SK-N-SH treated with all-trans-retinoic acid at 6 μM for 48 hours (cell line): Measurements from ENCODE around the gene MAP3K2.

Experiments used
- ATAC-seq: fragments of 200-7000 bp; cut with Tn5 transposase; 3 replicates; pipeline ENCODE4 v1.9.1; 2020; ENCODE audit warnings: mild to moderate bottlenecking, moderate library complexity
- ARNTL ChIP-seq: fragments of 450-650 bp; formaldehyde crosslinking; IDR thresholded peaks from 2 replicates; pipeline ENCODE4 v1.5.0; 2020; ENCODE audit warnings: low read depth, mild to moderate bottlenecking, moderate library complexity, borderline replicate concordance
- BACH2 ChIP-seq: fragments of 250-450 bp; sonication (Bioruptor Pico); IDR thresholded peaks from 2 replicates; pipeline ENCODE4 v1.9.0; 2021; ENCODE audit warnings: mild to moderate bottlenecking, borderline replicate concordance
- CSDC2 ChIP-seq: fragments of 250-450 bp; sonication (Bioruptor Pico); IDR thresholded peaks from 2 replicates; pipeline ENCODE4 v1.5.0; 2020; ENCODE audit warnings: mild to moderate bottlenecking, moderate library complexity
- ESRRG ChIP-seq: fragments of 250-450 bp; sonication (Bioruptor Pico); IDR thresholded peaks from 2 replicates; pipeline ENCODE4 v1.6.1; 2021; ENCODE audit warnings: mild to moderate bottlenecking
- GLIS3 ChIP-seq: fragments of 250-450 bp; sonication (Bioruptor Pico); IDR thresholded peaks from 2 replicates; pipeline ENCODE4 v1.5.0; 2020; ENCODE audit warnings: mild to moderate bottlenecking, moderate library complexity
- ISL1 ChIP-seq: fragments of 250-450 bp; sonication (Bioruptor Pico); IDR thresholded peaks from 2 replicates; pipeline ENCODE4 v2.1.2; 2022; ENCODE audit warnings: mild to moderate bottlenecking, moderate library complexity
- OSR1 ChIP-seq: fragments of 250-450 bp; sonication (Bioruptor Pico); IDR thresholded peaks from 2 replicates; pipeline ENCODE4 v1.8.0; 2022; ENCODE audit warnings: moderate library complexity, mild to moderate bottlenecking, inconsistent platforms
- PPARA ChIP-seq: fragments of 250-450 bp; sonication (Bioruptor Pico); IDR thresholded peaks from 2 replicates; pipeline ENCODE4 v1.5.0; 2020; ENCODE audit warnings: mild to moderate bottlenecking, borderline replicate concordance
- RARB ChIP-seq: fragments of 250-450 bp; sonication (Bioruptor Pico); IDR thresholded peaks from 2 replicates; pipeline ENCODE4 v1.8.0; 2021; ENCODE audit warnings: mild to moderate bottlenecking, moderate library complexity
- TCF4 ChIP-seq: fragments of 250-450 bp; sonication (Bioruptor Pico); IDR thresholded peaks from 2 replicates; pipeline ENCODE4 v1.8.0; 2021; ENCODE audit warnings: mild to moderate bottlenecking, moderate library complexity, borderline replicate concordance
- ZC3H10 ChIP-seq: fragments of 250-450 bp; sonication (Bioruptor Pico); IDR thresholded peaks from 2 replicates; pipeline ENCODE4 v1.5.1; 2021; ENCODE audit warnings: mild to moderate bottlenecking, moderate library complexity
- ZFP3 ChIP-seq: fragments of 250-450 bp; sonication (Bioruptor Pico); IDR thresholded peaks from 2 replicates; pipeline ENCODE4 v1.5.0; 2020; ENCODE audit warnings: mild to moderate bottlenecking, moderate library complexity
- ZFP30 ChIP-seq: fragments of 450-650 bp; formaldehyde crosslinking; IDR thresholded peaks from 2 replicates; pipeline ENCODE4 v1.5.0; 2022; ENCODE audit warnings: mild to moderate bottlenecking, moderate library complexity
- ZNF70 ChIP-seq: fragments of 450-650 bp; formaldehyde crosslinking; IDR thresholded peaks from 2 replicates; pipeline ENCODE4 v1.5.0; 2020; ENCODE audit warnings: mild to moderate bottlenecking, moderate library complexity
- ZNF8 ChIP-seq: fragments of 450-650 bp; formaldehyde crosslinking; IDR thresholded peaks from 2 replicates; pipeline ENCODE4 v1.5.0; 2020; ENCODE audit warnings: mild to moderate bottlenecking, moderate library complexity
- TF ChIP-seq, protein P1 (sequence below): fragments of 250-450 bp; sonication (Bioruptor Pico); IDR thresholded peaks from 2 replicates; pipeline ENCODE4 v1.8.0; 2020; ENCODE audit warnings: mild to moderate bottlenecking, moderate library complexity, borderline replicate concordance
- TF ChIP-seq, protein P2 (sequence below): fragments of 250-450 bp; sonication (Bioruptor Pico); IDR thresholded peaks from 2 replicates; pipeline ENCODE4 v1.5.1; 2021; ENCODE audit warnings: mild to moderate bottlenecking, moderate library complexity
- TF ChIP-seq, protein P3 (sequence below): fragments of 250-450 bp; sonication (Bioruptor Pico); IDR thresholded peaks from 2 replicates; pipeline ENCODE4 v1.5.0; 2020; ENCODE audit warnings: mild to moderate bottlenecking, moderate library complexity

MAP3K2 gene

DNA sequence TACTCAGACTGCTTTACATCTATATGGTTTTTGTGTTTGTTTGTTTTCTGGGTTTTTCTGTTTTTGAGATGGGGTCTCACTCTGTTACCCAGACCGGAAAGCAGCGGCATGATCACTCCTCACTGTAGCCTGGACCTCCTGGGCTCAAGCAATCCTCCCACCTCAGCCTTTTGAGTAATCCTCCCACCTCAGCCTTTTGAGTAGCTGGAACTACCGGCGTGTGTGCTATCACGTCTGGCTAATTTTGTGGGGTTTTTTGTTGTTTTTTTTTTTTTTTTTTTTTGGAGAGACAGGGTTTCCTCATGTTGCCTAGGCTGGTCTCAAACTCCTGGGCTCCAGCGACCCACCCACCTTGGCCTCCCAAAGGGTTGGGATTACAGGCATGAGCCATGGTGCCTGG lies 9.1 kb downstream of the MAP3K2 start (continued):
- TF ChIP-seq, protein P1, sequence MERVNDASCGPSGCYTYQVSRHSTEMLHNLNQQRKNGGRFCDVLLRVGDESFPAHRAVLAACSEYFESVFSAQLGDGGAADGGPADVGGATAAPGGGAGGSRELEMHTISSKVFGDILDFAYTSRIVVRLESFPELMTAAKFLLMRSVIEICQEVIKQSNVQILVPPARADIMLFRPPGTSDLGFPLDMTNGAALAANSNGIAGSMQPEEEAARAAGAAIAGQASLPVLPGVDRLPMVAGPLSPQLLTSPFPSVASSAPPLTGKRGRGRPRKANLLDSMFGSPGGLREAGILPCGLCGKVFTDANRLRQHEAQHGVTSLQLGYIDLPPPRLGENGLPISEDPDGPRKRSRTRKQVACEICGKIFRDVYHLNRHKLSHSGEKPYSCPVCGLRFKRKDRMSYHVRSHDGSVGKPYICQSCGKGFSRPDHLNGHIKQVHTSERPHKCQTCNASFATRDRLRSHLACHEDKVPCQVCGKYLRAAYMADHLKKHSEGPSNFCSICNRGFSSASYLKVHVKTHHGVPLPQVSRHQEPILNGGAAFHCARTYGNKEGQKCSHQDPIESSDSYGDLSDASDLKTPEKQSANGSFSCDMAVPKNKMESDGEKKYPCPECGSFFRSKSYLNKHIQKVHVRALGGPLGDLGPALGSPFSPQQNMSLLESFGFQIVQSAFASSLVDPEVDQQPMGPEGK (CRISPR knock-in tag) = no peak
- TF ChIP-seq, all 23 proteins: peak for 0

DNA sequence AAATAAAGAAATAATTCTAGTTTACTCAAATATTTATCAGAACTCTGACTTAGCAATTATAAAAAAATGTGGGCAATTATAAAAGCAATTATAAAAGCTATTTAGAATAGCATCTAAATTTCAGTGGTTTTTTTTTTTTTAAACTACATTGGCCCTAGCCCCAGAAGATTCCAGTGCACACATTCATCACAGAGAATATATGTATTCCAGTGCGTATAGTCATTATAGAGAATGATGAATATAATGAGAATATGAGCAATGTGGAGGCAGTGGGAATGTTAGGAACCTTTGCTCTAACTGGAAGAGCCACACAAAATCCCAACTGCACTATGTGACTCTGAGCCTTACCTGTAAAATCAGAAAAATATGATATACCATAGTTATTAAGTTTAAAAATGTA lies 10.5 kb downstream of the MAP3K2 start:
- no peak for TF ChIP-seq ZNF70 (CRISPR knock-in tag)
- TF ChIP-seq ISL1 (CRISPR knock-in tag) = no peak
- no peak for TF ChIP-seq OSR1 (CRISPR knock-in tag)
- no peak for TF ChIP-seq ARNTL (CRISPR knock-in tag)
- TF ChIP-seq, protein P2, sequence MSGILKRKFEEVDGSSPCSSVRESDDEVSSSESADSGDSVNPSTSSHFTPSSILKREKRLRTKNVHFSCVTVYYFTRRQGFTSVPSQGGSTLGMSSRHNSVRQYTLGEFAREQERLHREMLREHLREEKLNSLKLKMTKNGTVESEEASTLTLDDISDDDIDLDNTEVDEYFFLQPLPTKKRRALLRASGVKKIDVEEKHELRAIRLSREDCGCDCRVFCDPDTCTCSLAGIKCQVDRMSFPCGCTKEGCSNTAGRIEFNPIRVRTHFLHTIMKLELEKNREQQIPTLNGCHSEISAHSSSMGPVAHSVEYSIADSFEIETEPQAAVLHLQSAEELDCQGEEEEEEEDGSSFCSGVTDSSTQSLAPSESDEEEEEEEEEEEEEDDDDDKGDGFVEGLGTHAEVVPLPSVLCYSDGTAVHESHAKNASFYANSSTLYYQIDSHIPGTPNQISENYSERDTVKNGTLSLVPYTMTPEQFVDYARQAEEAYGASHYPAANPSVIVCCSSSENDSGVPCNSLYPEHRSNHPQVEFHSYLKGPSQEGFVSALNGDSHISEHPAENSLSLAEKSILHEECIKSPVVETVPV (CRISPR knock-in tag) = no peak
- TF ChIP-seq, protein P3, sequence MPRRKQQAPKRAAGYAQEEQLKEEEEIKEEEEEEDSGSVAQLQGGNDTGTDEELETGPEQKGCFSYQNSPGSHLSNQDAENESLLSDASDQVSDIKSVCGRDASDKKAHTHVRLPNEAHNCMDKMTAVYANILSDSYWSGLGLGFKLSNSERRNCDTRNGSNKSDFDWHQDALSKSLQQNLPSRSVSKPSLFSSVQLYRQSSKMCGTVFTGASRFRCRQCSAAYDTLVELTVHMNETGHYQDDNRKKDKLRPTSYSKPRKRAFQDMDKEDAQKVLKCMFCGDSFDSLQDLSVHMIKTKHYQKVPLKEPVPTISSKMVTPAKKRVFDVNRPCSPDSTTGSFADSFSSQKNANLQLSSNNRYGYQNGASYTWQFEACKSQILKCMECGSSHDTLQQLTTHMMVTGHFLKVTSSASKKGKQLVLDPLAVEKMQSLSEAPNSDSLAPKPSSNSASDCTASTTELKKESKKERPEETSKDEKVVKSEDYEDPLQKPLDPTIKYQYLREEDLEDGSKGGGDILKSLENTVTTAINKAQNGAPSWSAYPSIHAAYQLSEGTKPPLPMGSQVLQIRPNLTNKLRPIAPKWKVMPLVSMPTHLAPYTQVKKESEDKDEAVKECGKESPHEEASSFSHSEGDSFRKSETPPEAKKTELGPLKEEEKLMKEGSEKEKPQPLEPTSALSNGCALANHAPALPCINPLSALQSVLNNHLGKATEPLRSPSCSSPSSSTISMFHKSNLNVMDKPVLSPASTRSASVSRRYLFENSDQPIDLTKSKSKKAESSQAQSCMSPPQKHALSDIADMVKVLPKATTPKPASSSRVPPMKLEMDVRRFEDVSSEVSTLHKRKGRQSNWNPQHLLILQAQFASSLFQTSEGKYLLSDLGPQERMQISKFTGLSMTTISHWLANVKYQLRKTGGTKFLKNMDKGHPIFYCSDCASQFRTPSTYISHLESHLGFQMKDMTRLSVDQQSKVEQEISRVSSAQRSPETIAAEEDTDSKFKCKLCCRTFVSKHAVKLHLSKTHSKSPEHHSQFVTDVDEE (CRISPR knock-in tag) = no peak
- TF ChIP-seq, protein P1 (CRISPR knock-in tag) = no peak
- TF ChIP-seq ZNF8 (CRISPR knock-in tag) = no peak
- no peak for TF ChIP-seq CSDC2
- TF ChIP-seq GLIS3 (CRISPR knock-in tag) = no peak
- TF ChIP-seq, all 23 proteins: peak for 0
- ATAC-seq = no peak

DNA sequence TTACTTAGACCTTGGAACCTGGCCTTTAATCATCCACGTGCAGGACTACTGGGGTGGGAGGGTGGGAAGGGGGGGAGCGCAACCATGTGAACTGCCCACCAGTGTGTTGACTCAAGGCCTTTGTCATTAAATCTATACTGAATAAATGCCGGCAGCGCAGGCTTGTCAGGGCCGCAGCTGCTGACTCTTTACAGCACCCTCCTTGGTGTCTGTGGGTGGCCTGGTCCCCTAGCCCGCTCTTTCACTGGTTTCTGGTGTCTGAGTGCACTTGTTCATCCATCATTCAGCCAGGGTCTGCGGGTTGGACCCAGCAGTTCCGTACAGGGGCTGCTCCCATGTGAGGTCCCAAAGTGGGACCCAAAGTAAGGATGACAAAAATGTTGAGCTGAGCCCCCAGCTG lies 11.5 kb downstream of the MAP3K2 start:
- TF ChIP-seq TCF4 (CRISPR knock-in tag) (no peak), RARB (CRISPR knock-in tag) (no peak), OSR1 (CRISPR knock-in tag) (no peak)
- TF ChIP-seq, protein P3 (CRISPR knock-in tag) = no peak
- ATAC-seq = no peak

DNA sequence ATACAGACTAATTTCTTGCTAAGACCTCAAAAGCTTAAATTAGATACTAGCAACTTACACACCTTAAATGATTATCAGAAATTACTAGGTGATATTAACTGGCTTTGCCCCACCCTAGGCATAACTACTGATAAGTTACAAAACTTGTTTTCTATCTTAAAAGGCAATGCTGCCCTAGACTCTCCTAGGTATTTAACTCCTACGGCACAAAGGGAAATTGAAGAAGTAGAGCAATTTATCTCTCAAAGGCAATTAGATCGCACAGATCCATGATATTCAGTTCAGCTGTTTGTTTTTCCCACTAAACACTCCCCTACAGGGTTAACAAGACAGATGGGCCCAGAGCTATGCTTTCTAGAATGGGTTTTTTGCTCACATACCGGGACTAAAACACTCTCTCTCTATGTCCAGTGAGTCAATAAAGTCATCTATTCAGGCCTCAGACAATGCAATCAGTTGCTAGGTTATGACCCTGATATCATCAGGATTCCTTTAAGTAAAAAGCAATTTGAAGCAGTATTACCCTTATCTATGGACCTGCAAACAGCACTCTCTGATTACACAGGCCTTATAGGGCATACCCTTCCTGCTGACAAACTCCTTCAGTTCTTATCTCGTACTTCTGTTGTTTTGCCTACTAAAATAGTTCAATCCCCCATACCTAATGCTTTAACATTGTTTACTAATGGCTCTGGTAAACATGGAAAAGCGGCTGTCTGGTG lies 14.3 kb downstream of the MAP3K2 start:
- ATAC-seq = no peak
- TF ChIP-seq, protein P1 (CRISPR knock-in tag) = no peak
- TF ChIP-seq ZC3H10 (CRISPR knock-in tag) = no peak
- TF ChIP-seq PPARA (CRISPR knock-in tag) = no peak
- TF ChIP-seq BACH2 (CRISPR knock-in tag) = no peak
- TF ChIP-seq, protein P2 (CRISPR knock-in tag) = no peak
- TF ChIP-seq ZNF70 (CRISPR knock-in tag) = no peak
- TF ChIP-seq ESRRG (CRISPR knock-in tag) = no peak
- TF ChIP-seq ZFP3 = no peak
- no peak for TF ChIP-seq ZNF8 (CRISPR knock-in tag)
- no peak for TF ChIP-seq RARB (CRISPR knock-in tag)
- TF ChIP-seq OSR1 (CRISPR knock-in tag) = no peak
- no peak for TF ChIP-seq GLIS3 (CRISPR knock-in tag)
- TF ChIP-seq ZFP30 = no peak
